ENCODE results near the gene SYNDIG1. TPM values are rescaled to one million over a fixed set of nuclear protein-coding genes. Genes with fewer than 3 reads are reported as not detected.

Gene SYNDIG1
- total RNA-seq, 1 experiment from 2014 or later, result not detected

DNA sequence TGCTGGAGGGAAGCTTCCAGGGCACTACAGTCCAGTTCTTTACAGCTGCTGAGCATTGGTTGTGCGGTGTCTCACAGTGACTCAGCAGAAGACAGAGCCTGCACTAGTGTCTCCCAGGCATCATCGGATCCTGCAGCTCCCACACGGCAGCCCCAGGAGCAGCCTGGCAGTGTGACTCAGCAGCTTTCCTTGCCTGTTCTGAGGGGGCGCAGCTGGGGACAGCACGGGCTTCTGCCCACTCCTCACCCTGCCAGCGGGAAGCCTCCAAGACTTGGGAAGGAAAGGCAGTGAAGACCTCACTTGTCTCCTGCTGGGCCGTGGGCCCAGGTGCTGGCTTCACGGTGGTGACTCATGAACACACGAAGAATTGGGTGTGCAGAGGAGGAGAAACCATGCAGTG is 165.4 kb downstream of the SYNDIG1 start:
- H3K4me3 ChIP-seq (ENCODE audit: low read length), result peak overlapping the region; percentile 46; the same call in 1 of the 2 replicates
- ATAC-seq (peak; percentile 85), DNase-seq (peak; percentile 73)
- H3K27ac ChIP-seq (ENCODE audit: low read length), result peak overlapping the region; percentile 48
- no peaks in the 10 kb centered on the region for H3F3A ChIP-seq (ENCODE audit: low read length, unreplicated experiment)
- H3K27me3 ChIP-seq (ENCODE audit: low read length), result no peaks in the 10 kb centered on the region
- no peaks in the 10 kb centered on the region for H4K20me1 ChIP-seq (ENCODE audit: low read length)
- no peaks in the 10 kb centered on the region for H3K79me2 ChIP-seq (ENCODE audit: low read length)
- H3K4me2 ChIP-seq (ENCODE audit: low read length), result peak overlapping the region; percentile 77
- ChIA-PET CTCF (no interaction called here), POLR2A (ENCODE audit: unreplicated experiment) (no interaction called here)
- H2AFZ ChIP-seq (ENCODE audit: low read length), result peak overlapping the region; percentile 85
- no peaks in the 10 kb centered on the region for H3K36me3 ChIP-seq (ENCODE audit: low read depth, low read length)
- H3K9me2 ChIP-seq (replicated peaks; ENCODE audit: low read length), result no peaks in the 10 kb centered on the region
- no peak for TF ChIP-seq EZH2 (IDR thresholded peaks at IDR 0.05; ENCODE audit: low read length, unreplicated experiment)
- no peak for TF ChIP-seq EZH2phosphoT487 (IDR thresholded peaks at IDR 0.05; ENCODE audit: borderline replicate concordance, low read length)
- TF ChIP-seq, protein P1, sequence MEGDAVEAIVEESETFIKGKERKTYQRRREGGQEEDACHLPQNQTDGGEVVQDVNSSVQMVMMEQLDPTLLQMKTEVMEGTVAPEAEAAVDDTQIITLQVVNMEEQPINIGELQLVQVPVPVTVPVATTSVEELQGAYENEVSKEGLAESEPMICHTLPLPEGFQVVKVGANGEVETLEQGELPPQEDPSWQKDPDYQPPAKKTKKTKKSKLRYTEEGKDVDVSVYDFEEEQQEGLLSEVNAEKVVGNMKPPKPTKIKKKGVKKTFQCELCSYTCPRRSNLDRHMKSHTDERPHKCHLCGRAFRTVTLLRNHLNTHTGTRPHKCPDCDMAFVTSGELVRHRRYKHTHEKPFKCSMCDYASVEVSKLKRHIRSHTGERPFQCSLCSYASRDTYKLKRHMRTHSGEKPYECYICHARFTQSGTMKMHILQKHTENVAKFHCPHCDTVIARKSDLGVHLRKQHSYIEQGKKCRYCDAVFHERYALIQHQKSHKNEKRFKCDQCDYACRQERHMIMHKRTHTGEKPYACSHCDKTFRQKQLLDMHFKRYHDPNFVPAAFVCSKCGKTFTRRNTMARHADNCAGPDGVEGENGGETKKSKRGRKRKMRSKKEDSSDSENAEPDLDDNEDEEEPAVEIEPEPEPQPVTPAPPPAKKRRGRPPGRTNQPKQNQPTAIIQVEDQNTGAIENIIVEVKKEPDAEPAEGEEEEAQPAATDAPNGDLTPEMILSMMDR (conservative IDR thresholded peaks at IDR 0.05; ENCODE audit: low read depth, low read length), result no peak
- H3K9ac ChIP-seq (ENCODE audit: low read length), result peak overlapping the region; percentile 41; the same call in 1 of the 2 replicates
- peaks cover 13% of the 10 kb centered on the region for H3K4me1 ChIP-seq (ENCODE audit: insufficient read depth, low read length)
- BruUV-seq (replicated peaks), result no TSS peak
- intact Hi-C loops (cut with micrococcal nuclease), result no loop called here
- no peaks in the 10 kb centered on the region for H3K9me3 ChIP-seq (ENCODE audit: low read length)

- Histone ChIP-seq H3K4me1 (ENCODE audit: insufficient read depth, low read length) (peaks cover 13% of the 10 kb centered on the region), H3K4me3 (ENCODE audit: low read length) (no peak overlapping the region), H3F3A (ENCODE audit: low read length, unreplicated experiment) (no peaks in the 10 kb centered on the region), H4K20me1 (ENCODE audit: low read length) (no peaks in the 10 kb centered on the region), H3K4me2 (ENCODE audit: low read length) (no peak overlapping the region), H3K9me2 (replicated peaks; ENCODE audit: low read length) (no peaks in the 10 kb centered on the region), H3K79me2 (ENCODE audit: low read length) (no peaks in the 10 kb centered on the region), H3K36me3 (ENCODE audit: low read depth, low read length) (no peaks in the 10 kb centered on the region), H3K9ac (ENCODE audit: low read length) (no peak overlapping the region), H3K27me3 (ENCODE audit: low read length) (peaks cover 17% of the 10 kb centered on the region), H2AFZ (ENCODE audit: low read length) (no peak overlapping the region), H3K27ac (ENCODE audit: low read length) (no peak overlapping the region), H3K9me3 (ENCODE audit: low read length) (no peaks in the 10 kb centered on the region)
- intact Hi-C loops (cut with micrococcal nuclease), result no loop called here
- TF ChIP-seq, protein P1 (conservative IDR thresholded peaks at IDR 0.05; ENCODE audit: low read depth, low read length), result no peak
- no peak for TF ChIP-seq EZH2phosphoT487 (IDR thresholded peaks at IDR 0.05; ENCODE audit: borderline replicate concordance, low read length)
- no peak for TF ChIP-seq EZH2 (IDR thresholded peaks at IDR 0.05; ENCODE audit: low read length, unreplicated experiment)
- ChIA-PET CTCF (no interaction called here), POLR2A (ENCODE audit: unreplicated experiment) (no interaction called here)
- DNase-seq, result no peak
- no peak for ATAC-seq
- no TSS peak for BruUV-seq (replicated peaks)
Measured at GRCh38 chr20:24636626-24637025, 167.2 kb downstream of the SYNDIG1 start.

GRCh38 chr20:24637087-24637486 is 167.7 kb downstream of the SYNDIG1 start:
- no peaks in the 10 kb centered on the region for H3K9me2 ChIP-seq (replicated peaks; ENCODE audit: low read length)
- POLR2A ChIA-PET (ENCODE audit: unreplicated experiment), result no interaction called here
- no peak overlapping the region for H2AFZ ChIP-seq (ENCODE audit: low read length)
- intact Hi-C loops (cut with micrococcal nuclease), result no loop called here
- no peaks in the 10 kb centered on the region for H3K9me3 ChIP-seq (ENCODE audit: low read length)
- no peak for ATAC-seq
- H3K4me1 ChIP-seq (ENCODE audit: insufficient read depth, low read length), result peaks cover 13% of the 10 kb centered on the region
- no peak overlapping the region for H3K4me2 ChIP-seq (ENCODE audit: low read length)
- H3K9ac ChIP-seq (ENCODE audit: low read length), result no peak overlapping the region
- H4K20me1 ChIP-seq (ENCODE audit: low read length), result no peaks in the 10 kb centered on the region
- H3K4me3 ChIP-seq (ENCODE audit: low read length), result no peak overlapping the region
- no peaks in the 10 kb centered on the region for H3K36me3 ChIP-seq (ENCODE audit: low read depth, low read length)
- H3F3A ChIP-seq (ENCODE audit: low read length, unreplicated experiment), result no peaks in the 10 kb centered on the region
- no peak for DNase-seq
- CTCF ChIA-PET, result no interaction called here
- H3K79me2 ChIP-seq (ENCODE audit: low read length), result no peaks in the 10 kb centered on the region
- TF ChIP-seq, protein P1 (conservative IDR thresholded peaks at IDR 0.05; ENCODE audit: low read depth, low read length), result no peak
- TF ChIP-seq EZH2 (IDR thresholded peaks at IDR 0.05; ENCODE audit: low read length, unreplicated experiment), result no peak
- TF ChIP-seq EZH2phosphoT487 (IDR thresholded peaks at IDR 0.05; ENCODE audit: borderline replicate concordance, low read length), result no peak
- H3K27ac ChIP-seq (ENCODE audit: low read length), result no peak overlapping the region
- no TSS peak for BruUV-seq (replicated peaks)
- peaks cover 21% of the 10 kb centered on the region for H3K27me3 ChIP-seq (ENCODE audit: low read length)

Measured in PC-3 (cell line).